NCI-H510A (cell line): ENCODE results near the gene POC1B.

Experiments used
- DNase-seq: peaks from one replicate; lab custom pipeline; 2025; lab: John Stamatoyannopoulos, UW

The POC1B gene

DNA sequence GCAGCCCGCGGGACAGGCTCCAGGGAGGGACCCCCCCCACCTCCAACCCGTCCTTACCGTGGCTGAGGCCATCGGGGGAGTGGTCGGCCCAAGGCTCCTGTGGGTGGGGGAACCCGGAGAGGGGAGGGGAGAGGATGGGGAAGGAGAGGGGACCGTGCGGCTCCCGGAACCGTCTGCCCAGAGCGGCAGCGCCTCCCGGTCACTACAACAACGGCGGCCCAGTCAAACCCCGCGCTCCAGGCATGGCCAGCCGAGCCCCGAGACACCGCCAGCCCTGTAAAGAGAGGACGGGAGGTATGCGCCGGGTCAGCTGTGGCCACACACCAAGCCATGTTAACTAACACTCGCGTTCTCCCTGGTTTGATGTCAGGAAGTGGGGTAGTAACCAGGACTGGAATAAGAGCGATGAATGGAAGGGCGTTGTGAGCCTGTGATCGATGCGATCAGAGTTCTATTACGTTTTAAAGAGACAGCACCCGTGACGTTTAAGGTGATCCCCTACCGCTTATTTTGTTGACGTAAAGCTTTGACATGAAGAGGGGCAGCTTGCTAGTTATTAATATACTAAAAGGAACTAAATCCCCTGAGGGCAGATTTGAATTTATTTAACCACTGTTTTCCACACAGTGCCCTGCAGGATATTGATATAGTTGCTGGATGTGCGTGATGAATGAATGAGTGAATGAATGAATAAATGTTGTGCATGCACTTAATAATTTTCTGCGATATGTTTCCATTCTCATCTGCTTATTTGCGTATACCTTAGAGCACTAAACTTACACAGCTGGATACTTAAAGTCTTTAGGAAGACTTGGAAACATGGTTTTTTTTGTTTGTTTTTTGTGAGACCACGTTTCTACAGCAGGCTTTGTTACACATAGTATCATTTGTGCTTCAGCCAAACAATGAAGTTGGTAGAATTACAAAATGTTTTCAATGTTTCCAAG, at the start of gene POC1B:
Gene POC1B (minus strand): TSS at position 224 of the 947 bp plus-strand sequence. CDS start 152 bp downstream, at position 72.
- DNase-seq, result peak; percentile 86

- DNase-seq, result no peak
Observed at GRCh38 chr12:89575374-89575773, 49.5 kb upstream of the POC1B start.

DNA sequence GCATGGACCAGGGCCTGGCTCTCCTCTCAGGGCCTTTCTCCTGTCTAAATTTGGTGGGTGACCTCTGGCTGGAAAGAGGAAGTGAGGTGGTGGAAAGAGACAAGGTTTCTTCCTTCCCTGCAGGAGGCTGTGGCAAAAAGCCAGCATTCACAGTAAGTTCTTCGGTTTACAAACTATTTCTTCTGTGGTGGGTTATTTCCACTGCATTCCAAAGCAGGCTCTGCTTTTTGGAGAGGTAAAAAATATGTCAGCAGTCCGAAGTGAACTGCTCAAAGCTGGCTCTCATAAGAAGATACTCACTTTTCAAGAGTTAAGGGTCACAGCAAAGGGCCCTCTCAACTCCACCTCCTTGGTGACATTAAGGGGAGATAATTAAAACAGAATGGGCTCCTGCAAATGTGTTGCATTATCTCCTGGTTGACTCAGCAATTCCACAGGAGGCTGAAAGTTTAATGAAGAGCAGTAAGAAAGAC, 48.9 kb upstream of the POC1B start:
- DNase-seq, result no peak

- no peak for DNase-seq
Observed at GRCh38 chr12:89573051-89573810, 47.4 kb upstream of the POC1B start.

DNA sequence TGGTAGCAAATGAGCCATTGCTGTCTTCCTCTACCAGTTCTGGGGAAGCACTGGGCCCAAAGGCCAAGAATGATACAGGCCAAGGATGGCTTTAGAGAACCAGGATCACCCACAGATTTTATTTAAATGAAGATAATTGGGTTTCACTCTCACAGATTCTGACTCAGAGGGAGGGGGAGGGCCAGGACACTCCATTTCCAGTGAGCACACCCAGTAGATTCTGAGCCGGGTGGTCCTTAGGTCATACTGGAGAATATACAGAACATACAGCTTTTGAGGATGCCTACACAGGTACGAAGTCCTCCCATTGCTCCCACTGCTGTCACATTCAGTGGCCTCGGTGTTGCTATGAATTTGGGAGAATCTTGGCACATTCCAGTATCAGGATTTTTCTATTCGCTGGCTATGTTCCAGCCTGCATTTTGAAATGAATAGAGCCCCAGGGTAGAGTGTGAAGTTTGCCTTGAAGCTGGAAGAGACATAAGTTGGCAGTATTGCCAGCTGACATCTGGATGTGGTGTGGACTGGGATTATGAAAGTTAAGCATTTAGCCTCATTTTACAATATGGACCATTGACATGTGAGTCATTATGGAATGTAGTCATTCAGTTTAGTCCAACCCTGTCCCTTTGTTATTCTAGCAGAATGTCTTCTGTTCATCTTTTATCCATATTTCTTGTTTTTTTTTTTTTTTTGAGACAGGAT, 45.8 kb upstream of the POC1B start:
- no peak for DNase-seq

DNA sequence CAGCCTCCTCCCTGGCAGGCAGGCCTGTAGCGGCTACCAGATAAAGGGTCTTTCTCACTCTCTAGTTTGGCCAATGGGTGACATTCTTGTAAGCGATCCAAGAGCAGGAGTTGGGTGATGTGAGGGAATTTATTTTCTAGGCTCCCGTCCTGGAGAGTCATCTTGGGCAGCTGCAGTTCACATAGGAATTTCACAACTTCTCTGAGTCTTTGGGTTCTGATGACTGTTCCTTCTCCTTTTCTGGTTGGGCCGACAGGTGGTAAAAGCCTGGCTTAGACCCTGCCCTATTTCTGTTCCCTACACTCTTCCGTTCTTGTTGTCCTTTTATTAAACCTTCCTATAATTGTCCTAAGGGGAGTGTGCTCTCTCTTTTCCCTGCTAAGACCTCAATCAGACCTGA, 42.6 kb upstream of the POC1B start:
- no peak for DNase-seq

DNA sequence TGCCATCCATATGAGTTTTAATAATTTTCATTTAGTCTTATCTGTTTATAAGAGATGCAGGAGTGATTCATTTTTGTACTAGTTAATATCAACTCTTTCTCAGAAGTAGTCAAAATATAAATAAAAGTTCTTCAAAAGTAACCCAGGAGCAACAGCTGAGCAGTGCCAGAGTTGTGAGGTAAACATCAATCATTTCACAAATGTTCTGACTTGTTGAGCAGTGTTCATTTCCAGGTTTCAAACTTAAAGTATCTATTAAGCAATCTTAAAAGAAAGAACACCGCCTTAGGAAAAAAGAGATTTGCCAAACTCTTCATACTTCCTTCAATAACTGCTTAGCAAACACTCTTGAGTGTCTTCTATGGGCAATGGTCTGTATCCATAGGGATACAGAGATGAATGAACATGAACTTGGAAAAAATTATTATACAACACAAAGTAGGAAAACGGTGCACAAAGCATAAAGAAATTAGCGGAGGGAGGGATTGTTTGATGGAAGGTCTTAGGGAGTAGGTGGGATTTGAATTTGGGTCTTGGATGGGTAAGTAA, 41.9 kb upstream of the POC1B start:
- no peak for DNase-seq

- DNase-seq, result no peak
Observed at GRCh38 chr12:89566615-89567014, 40.8 kb upstream of the POC1B start.

- no peak for DNase-seq
Observed at GRCh38 chr12:89565002-89565401, 39.2 kb upstream of the POC1B start.

DNA sequence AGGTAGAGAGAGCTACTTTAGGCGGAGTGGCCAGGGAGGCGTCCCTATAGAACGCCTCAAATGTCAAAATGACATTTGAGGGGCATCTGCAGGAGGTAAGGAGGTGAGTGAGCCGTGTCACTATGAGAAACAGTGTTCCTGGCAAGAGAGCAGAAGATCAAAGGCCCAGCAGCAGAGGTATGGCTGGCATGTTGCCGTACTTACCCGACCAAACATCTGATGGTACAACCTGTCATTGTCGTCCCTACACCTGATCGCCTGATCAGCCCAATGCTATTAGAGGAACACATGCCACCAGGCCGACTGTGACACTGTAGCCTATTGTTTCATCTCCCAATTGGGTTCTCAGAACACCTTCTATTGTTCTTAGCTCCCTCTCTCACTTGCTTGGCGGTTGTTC, 33.9 kb upstream of the POC1B start:
- no peak for DNase-seq

- DNase-seq, result no peak
Observed at GRCh38 chr12:89556976-89557375, 31.1 kb upstream of the POC1B start.

- no peak for DNase-seq
Observed at GRCh38 chr12:89552376-89552775, 26.5 kb upstream of the POC1B start.

- DNase-seq, result no peak
Observed at GRCh38 chr12:89551747-89552146, 25.9 kb upstream of the POC1B start.

- no peak for DNase-seq
Observed at GRCh38 chr12:89547101-89547500, 21.3 kb upstream of the POC1B start.

- no peak for DNase-seq
Observed at GRCh38 chr12:89546151-89546550, 20.3 kb upstream of the POC1B start.

DNA sequence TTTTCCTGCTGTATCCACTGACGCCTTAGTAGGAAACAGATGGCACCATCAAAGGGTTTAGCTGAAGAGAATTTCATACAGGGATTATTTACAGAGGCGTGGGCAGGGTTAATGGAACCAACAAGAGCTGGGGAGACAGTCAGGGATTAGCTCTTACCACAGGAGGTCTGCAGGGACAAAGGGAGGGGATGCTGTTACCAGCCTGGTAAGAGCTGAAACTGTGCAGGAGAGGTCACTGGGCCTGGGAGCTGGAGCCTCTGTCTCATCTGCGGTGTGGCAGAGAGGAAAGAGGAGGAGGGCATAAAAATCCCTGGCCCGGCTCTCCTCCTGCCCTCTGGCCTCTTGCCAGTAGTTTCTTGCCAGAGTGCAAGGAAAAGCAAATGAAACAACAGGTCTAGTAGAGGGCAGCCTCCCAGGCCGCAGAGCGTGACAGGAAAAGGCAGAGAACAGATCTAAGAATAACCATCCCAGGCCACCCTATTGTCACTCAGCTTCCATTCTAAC, 18.9 kb upstream of the POC1B start:
- peak; percentile 71 for DNase-seq

DNA sequence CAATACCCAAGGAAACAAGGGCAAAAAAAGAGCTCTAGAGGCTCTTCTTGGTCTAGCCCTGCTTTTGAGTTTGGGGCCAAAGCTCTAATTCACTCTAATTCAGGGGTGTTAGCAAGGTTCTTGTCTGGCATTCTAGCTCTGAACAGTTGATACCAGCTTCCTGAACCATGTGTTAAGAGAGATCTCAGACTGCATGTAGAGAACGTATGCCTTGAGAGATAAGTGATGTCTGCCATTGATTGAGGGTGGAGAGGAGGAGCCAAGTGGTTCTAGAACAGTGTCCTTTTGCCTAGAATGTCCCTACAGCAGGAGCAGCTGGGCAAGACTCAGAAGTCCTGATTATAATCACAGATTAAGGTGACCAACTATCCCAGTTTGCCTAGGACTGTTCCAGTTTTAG, 18.2 kb upstream of the POC1B start:
- DNase-seq, result no peak

DNA sequence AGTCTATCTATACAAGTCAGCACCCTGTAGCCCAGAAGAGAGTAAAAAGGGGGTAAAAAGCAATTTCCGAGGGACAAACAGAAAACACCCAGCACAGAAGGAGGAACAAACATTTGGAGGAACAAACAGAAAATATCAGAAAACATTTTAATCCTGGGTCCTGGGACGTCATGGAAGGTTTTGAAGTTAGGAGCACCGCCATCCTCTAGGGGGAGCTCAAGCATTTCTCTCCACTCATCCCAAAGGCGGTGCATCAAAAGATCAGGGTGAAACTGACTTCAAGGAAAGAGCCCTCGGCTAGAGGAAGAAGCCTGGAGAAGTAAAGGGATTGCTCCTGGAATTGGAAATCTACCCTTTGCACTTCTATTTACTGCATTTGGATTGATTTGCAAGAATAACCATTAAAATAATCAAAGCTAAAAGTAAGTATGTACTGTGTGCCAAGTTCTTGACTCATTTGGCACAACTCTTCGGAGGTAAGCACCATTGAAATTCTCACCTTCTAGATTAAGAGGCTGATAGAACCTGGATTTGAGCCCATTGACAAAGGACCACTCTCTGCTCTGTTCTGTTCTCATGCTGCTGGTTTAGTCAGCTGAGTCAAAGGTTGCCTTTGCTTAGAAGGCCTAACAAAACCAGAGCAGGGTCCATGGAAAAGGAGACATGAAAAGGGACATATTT, 17.2 kb upstream of the POC1B start:
- peak; percentile 36 for DNase-seq

DNA sequence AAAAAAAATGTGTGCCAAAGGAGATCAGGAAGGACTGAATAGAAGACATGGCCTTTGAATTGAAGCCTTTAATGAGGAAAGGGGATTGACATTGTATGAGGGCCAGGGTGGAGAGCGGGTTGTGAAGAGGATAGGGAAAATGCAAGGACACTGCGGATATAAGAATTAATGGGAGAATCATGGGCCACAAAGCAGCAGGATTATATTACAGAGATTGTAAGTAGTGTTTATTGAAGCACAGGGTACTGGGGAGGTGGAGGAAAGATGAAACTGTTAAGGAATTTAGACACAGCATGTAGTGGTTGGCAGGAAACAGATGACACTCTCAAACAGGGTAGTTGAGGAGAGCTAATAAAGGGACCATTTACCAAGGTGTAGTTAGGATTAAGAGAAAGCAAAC, 16.4 kb upstream of the POC1B start:
- no peak for DNase-seq

- no peak for DNase-seq
Observed at GRCh38 chr12:89540586-89540985, 14.7 kb upstream of the POC1B start.
